Measurements from ENCODE around the gene CHAF1A.

Gene CHAF1A

DNA sequence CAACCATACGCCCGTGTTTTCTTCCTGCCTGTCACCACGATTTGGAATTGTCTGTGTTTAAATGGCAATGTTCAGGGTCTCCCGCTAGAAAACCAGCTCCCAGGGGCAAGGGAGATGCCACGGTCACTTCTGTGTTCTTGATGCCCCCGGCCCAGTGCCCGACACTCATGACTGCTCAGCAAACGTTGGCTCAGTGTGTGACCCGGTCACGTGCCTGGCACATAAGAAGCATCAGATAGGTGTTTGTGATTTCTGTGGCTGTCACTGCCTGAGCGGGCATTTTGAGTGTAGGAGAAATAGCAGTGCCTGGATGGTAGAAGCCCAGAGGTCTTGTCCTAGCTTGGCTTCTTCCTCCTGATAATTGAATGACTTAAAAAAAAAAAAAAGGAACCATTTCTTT, 85.1 kb downstream of the CHAF1A start:
- CTCF ChIA-PET: interaction anchor here (0.6 to 0.7 kb wide), 2 partner anchors 31 to 80 kb away, joined by 3 to 4 read pairs; partner anchors contain the start of gene PLIN4
- H3K27ac ChIP-seq (ENCODE audit: extremely low read depth, low read depth, low read length): no peak overlapping the region
- POLR2A ChIA-PET: no interaction called here
- no peaks in the 10 kb centered on the region for H3K9me3 ChIP-seq (ENCODE audit: control insufficient read depth, insufficient read depth, low read depth, low read length)
- no peak overlapping the region for H3K4me3 ChIP-seq (ENCODE audit: low read depth, low read length)
- H3K4me1 ChIP-seq (ENCODE audit: control insufficient read depth, insufficient read depth, low read length): no peaks in the 10 kb centered on the region
- peaks cover 34 to 77% of the 10 kb centered on the region in 2 experiments; a peak in 2 of 3 replicates for H3K36me3 ChIP-seq (ENCODE audit: control insufficient read depth in 2 of 2, insufficient read depth in 1 of 2, low read length in 2 of 2)
- TF ChIP-seq HOXC10 (CRISPR knock-in tag; IDR thresholded peaks at IDR 0.05) (no peak), SP7 (tag by site-specific recombination; IDR thresholded peaks at IDR 0.05) (no peak), REPIN1 (tag by site-specific recombination; IDR thresholded peaks at IDR 0.05; ENCODE audit: low read depth) (no peak), ZNF239 (tag by site-specific recombination; IDR thresholded peaks at IDR 0.05) (no peak), ZNF223 (tag by site-specific recombination; IDR thresholded peaks at IDR 0.05) (no peak)
- TF ChIP-seq, protein P1, sequence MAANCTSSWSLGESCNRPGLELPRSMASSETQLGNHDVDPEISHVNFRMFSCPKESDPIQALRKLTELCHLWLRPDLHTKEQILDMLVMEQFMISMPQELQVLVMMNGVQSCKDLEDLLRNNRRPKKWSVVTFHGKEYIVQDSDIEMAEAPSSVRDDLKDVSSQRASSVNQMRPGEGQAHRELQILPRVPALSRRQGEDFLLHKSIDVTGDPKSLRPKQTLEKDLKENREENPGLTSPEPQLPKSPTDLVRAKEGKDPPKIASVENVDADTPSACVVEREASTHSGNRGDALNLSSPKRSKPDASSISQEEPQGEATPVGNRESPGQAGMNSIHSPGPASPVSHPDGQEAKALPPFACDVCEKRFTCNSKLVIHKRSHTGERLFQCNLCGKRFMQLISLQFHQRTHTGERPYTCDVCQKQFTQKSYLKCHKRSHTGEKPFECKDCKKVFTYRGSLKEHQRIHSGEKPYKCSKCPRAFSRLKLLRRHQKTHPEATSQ (tag by site-specific recombination; IDR thresholded peaks at IDR 0.05): no peak

DNA sequence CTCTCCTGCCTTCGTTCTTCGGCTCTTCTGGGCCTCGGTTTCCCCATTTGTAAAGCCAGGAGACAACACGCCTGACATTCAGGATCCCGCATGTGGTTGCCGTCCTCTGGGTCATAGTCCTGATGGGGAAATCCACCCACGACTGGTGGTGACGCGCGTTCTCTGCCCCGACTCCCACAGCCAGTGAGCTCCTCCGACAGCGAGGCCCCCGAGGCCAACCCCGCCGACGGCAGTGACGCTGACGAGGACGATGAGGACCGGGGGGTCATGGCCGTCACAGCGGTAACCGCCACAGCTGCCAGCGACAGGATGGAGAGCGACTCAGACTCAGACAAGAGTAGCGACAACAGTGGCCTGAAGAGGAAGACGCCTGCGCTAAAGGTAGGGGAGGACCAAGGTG, 86.1 kb downstream of the CHAF1A start:
- Histone ChIP-seq H3K27ac (ENCODE audit: extremely low read depth, low read depth, low read length) (no peak overlapping the region), H3K4me3 (ENCODE audit: low read depth, low read length) (no peak overlapping the region), H3K9me3 (ENCODE audit: control insufficient read depth, insufficient read depth, low read depth, low read length) (no peaks in the 10 kb centered on the region), H3K36me3 (ENCODE audit: control insufficient read depth in 2 of 2, insufficient read depth in 1 of 2, low read length in 2 of 2) (peaks cover 42 to 77% of the 10 kb centered on the region in 2 experiments; a peak in 2 of 3 replicates), H3K4me1 (ENCODE audit: control insufficient read depth, insufficient read depth, low read length) (no peaks in the 10 kb centered on the region)
- TF ChIP-seq ZFHX2 (tag by site-specific recombination; conservative IDR thresholded peaks at IDR 0.05) (no peak), WT1 (tag by site-specific recombination; IDR thresholded peaks at IDR 0.05) (no peak), ZNF560 (tag by site-specific recombination; IDR thresholded peaks at IDR 0.05; ENCODE audit: borderline replicate concordance) (no peak), ZNF621 (tag by site-specific recombination; IDR thresholded peaks at IDR 0.05) (no peak), ZNF335 (tag by site-specific recombination; conservative IDR thresholded peaks at IDR 0.05) (no peak), ZNF660 (tag by site-specific recombination; IDR thresholded peaks at IDR 0.05) (no peak), ZNF266 (tag by site-specific recombination; IDR thresholded peaks at IDR 0.05; ENCODE audit: low read depth) (no peak), ZBTB49 (tag by site-specific recombination; IDR thresholded peaks at IDR 0.05; ENCODE audit: low read depth) (no peak)
- ChIA-PET CTCF (no interaction called here), POLR2A (interaction anchor here (0.5 kb wide), 1 partner anchor 144 kb away, joined by 4 read pairs; no protein-coding TSS in a partner anchor)

DNA sequence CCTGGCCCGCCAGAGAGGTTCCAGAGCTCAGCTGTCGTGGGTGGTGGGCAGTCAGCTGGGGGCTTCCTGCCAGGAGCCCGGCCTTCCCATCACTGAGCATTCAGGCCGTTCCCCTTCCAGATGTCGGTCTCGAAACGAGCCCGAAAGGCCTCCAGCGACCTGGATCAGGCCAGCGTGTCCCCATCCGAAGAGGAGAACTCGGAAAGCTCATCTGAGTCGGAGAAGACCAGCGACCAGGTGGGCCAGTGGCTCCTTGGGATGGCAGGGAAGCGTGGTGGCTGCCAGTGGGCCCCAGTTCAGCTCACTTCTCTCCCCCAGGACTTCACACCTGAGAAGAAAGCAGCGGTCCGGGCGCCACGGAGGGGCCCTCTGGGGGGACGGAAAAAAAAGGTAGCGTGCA, 89.0 kb downstream of the CHAF1A start:
- Histone ChIP-seq H3K9me3 (ENCODE audit: control insufficient read depth, insufficient read depth, low read depth, low read length) (no peaks in the 10 kb centered on the region), H3K36me3 (ENCODE audit: control insufficient read depth in 2 of 2, insufficient read depth in 1 of 2, low read length in 2 of 2) (peaks cover 42 to 90% of the 10 kb centered on the region in 2 experiments; a peak in 2 of 3 replicates), H3K4me1 (ENCODE audit: control insufficient read depth, insufficient read depth, low read length) (no peaks in the 10 kb centered on the region), H3K4me3 (ENCODE audit: low read depth, low read length) (no peak overlapping the region), H3K27ac (ENCODE audit: extremely low read depth, low read depth, low read length) (no peak overlapping the region)
- CTCF ChIA-PET: no interaction called here
- POLR2A ChIA-PET: interaction anchor here (0.6 kb wide), 1 partner anchor 10 kb away, joined by 5 read pairs; no protein-coding TSS in a partner anchor
- no peak for TF ChIP-seq ZNF239 (tag by site-specific recombination; IDR thresholded peaks at IDR 0.05)
- no peak for TF ChIP-seq YY1 (tag by site-specific recombination; IDR thresholded peaks at IDR 0.05)
- TF ChIP-seq ZNF792 (tag by site-specific recombination; IDR thresholded peaks at IDR 0.05): no peak
- TF ChIP-seq, protein P1 (tag by site-specific recombination; IDR thresholded peaks at IDR 0.05): no peak
- TF ChIP-seq ZBTB7A (tag by site-specific recombination; IDR thresholded peaks at IDR 0.05; ENCODE audit: low read depth): no peak
- TF ChIP-seq, protein P2, sequence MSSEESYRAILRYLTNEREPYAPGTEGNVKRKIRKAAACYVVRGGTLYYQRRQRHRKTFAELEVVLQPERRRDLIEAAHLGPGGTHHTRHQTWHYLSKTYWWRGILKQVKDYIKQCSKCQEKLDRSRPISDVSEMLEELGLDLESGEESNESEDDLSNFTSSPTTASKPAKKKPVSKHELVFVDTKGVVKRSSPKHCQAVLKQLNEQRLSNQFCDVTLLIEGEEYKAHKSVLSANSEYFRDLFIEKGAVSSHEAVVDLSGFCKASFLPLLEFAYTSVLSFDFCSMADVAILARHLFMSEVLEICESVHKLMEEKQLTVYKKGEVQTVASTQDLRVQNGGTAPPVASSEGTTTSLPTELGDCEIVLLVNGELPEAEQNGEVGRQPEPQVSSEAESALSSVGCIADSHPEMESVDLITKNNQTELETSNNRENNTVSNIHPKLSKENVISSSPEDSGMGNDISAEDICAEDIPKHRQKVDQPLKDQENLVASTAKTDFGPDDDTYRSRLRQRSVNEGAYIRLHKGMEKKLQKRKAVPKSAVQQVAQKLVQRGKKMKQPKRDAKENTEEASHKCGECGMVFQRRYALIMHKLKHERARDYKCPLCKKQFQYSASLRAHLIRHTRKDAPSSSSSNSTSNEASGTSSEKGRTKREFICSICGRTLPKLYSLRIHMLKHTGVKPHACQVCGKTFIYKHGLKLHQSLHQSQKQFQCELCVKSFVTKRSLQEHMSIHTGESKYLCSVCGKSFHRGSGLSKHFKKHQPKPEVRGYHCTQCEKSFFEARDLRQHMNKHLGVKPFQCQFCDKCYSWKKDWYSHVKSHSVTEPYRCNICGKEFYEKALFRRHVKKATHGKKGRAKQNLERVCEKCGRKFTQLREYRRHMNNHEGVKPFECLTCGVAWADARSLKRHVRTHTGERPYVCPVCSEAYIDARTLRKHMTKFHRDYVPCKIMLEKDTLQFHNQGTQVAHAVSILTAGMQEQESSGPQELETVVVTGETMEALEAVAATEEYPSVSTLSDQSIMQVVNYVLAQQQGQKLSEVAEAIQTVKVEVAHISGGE (tag by site-specific recombination; conservative IDR thresholded peaks at IDR 0.05; ENCODE audit: low read depth): no peak
- TF ChIP-seq ZNF133 (tag by site-specific recombination; IDR thresholded peaks at IDR 0.05): no peak
- no peak for TF ChIP-seq ZNF830 (tag by site-specific recombination; IDR thresholded peaks at IDR 0.05; ENCODE audit: low read depth)
- TF ChIP-seq, protein P3, sequence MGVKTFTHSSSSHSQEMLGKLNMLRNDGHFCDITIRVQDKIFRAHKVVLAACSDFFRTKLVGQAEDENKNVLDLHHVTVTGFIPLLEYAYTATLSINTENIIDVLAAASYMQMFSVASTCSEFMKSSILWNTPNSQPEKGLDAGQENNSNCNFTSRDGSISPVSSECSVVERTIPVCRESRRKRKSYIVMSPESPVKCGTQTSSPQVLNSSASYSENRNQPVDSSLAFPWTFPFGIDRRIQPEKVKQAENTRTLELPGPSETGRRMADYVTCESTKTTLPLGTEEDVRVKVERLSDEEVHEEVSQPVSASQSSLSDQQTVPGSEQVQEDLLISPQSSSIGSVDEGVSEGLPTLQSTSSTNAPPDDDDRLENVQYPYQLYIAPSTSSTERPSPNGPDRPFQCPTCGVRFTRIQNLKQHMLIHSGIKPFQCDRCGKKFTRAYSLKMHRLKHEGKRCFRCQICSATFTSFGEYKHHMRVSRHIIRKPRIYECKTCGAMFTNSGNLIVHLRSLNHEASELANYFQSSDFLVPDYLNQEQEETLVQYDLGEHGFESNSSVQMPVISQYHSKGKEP (tag by site-specific recombination; IDR thresholded peaks at IDR 0.05): no peak
- no peak for TF ChIP-seq ZNF623 (tag by site-specific recombination; IDR thresholded peaks at IDR 0.05)

All from HEK293 (cell line).